Bronchial epithelial cell (primary cell): Measurements from ENCODE around the gene GRIK1. TPM values are rescaled to one million over a fixed set of nuclear protein-coding genes. Genes with fewer than 3 reads are reported as not detected.
A peak's percentile ranks its signal among the peaks of the same experiment; 100 is the strongest.

Experiments
- DNase-seq: peaks from one replicate; pipeline ENCODE4 v3.0.0-alpha.2; 2010; ENCODE audit warnings: low read depth
- FAIRE-seq: peaks from 2 replicates; lab custom pipeline; 2011; peaks lifted over from hg19 to GRCh38; lab: Jason Lieb, UNC
- H3K27me3 ChIP-seq: 2 replicates; pipeline ENCODE4 v1.5.1; 2011; ENCODE audit warnings: low read length; ENCODE audit not compliant: control insufficient read depth, insufficient read depth
- H3K36me3 ChIP-seq: 2 replicates; pipeline ENCODE4 v1.5.1; 2011; ENCODE audit warnings: low read length; ENCODE audit not compliant: control insufficient read depth, insufficient read depth
- H3K4me3 ChIP-seq: 2 replicates; pipeline ENCODE4 v1.5.1; 2011; ENCODE audit warnings: mild to moderate bottlenecking, low read depth, low read length, control low read depth
- CTCF ChIP-seq: IDR thresholded peaks from 2 replicates; pipeline ENCODE4 v1.5.1; 2011; ENCODE audit warnings: mild to moderate bottlenecking, moderate library complexity, low read length, control low read depth, inconsistent platforms; ENCODE audit not compliant: insufficient read depth, severe bottlenecking
- total RNA-seq: library from RNA; depleted of rRNA; stranded (reverse); fragments of >200 nt; gene quantifications from 2 replicates; pipeline ENCODE4 v1.2.1, GENCODE V29; 2014

The GRIK1 gene
- total RNA-seq, 1 donor from 2014 or later: not detected

GRCh38 chr21:29658934-29659203, 280.9 kb downstream of the GRIK1 start:
- FAIRE-seq (no peak), DNase-seq (no peak)
- no peak for TF ChIP-seq CTCF
- Histone ChIP-seq H3K4me3 (no peak overlapping the region), H3K36me3 (no peaks in the 10 kb centered on the region), H3K27me3 (no peaks in the 10 kb centered on the region)

GRCh38 chr21:29658177-29658933, 281.4 kb downstream of the GRIK1 start:
- FAIRE-seq: no peak
- Histone ChIP-seq H3K4me3 (no peak overlapping the region), H3K27me3 (no peaks in the 10 kb centered on the region), H3K36me3 (no peaks in the 10 kb centered on the region)
- no peak for DNase-seq
- no peak for TF ChIP-seq CTCF

DNA sequence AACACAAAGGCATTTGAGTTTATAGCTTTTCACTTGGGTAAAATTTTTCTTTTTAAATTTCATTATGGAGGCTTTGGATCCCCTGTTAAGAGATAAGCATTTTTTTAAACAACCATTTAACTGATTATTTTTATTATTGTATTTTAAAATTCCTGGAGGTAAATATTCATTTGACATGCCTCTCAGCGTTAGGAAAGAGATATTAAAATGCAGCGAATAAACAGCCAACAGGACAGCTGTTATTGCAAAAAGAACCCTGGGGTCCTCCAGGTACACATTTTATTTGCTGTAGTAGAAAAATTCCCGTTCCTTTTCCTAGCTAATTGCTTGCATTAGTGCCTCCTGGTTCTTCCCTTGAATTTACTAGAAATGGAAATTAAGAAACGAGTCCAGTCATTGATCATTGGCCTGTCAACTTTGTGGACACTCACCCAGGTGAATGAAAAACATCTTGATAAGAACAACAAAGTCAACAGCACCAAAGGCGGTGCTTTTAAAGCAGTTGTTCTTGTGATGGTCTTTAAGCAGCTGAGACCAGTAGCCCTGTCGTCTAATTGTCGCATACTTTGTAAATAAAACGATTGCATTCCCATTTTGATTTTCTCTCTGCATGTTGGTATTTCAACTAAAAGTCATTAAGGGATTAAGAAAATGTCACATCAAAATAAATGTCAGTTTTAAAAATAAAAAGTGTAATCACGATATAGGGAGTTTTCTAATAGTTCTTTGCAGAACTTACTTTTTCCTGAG, 282.4 kb downstream of the GRIK1 start:
- no peak for TF ChIP-seq CTCF
- no peak overlapping the region for H3K4me3 ChIP-seq
- no peaks in the 10 kb centered on the region for H3K27me3 ChIP-seq
- H3K36me3 ChIP-seq: no peaks in the 10 kb centered on the region
- DNase-seq: no peak
- no peak for FAIRE-seq

DNA sequence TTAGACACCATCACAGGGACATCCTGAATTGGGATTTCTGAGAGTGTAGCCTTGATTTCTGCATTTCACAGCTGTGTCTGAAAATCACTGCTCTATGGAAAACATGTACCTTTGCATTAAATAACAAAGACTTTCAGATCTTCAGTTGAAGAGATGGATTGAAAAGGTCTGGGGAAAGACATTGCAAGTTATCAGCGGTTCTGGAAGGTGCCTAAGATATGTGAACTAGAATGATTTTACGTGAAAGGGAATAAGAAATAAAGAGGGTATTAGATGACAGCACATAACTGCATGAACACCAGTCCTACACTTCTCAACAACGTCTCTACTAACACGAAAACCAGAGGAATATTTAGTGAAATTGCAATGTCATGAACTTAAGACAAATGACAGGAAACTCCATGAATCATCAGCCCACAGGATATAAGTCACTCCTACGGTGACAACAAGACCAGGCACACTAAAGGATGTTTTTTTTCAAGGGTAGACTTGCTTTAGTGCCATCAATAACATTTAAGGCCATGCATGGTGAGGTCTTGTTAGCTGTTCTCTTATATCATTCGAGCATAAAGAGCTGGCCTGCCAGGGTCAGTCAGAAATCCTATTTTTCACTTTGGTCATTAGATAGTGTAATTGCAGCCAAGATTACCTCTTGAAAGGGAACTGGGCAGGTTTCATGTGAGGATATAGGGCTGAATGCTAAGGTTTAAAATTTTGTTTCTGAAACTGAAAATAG, 283.1 kb downstream of the GRIK1 start:
- no peak overlapping the region for H3K4me3 ChIP-seq
- no peaks in the 10 kb centered on the region for H3K27me3 ChIP-seq
- no peak for TF ChIP-seq CTCF
- DNase-seq: peak; percentile 81
- no peaks in the 10 kb centered on the region for H3K36me3 ChIP-seq
- FAIRE-seq: no peak

- no peaks in the 10 kb centered on the region for H3K36me3 ChIP-seq
- no peak for DNase-seq
- TF ChIP-seq CTCF: no peak
- FAIRE-seq: no peak
- no peak overlapping the region for H3K4me3 ChIP-seq
- H3K27me3 ChIP-seq: no peaks in the 10 kb centered on the region
These were observed 284.2 kb downstream of the GRIK1 start for GRCh38 chr21:29655577-29655976.
